KG1 (cell line): Measurements from ENCODE around the gene MEA1.
"Not testable (repeated sequence)": the region's sequence is repeated elsewhere in the genome, so short reads cannot be mapped to it uniquely, and the experiment has no call there.

ENCODE experiments used
- DNase-seq: peaks from one replicate; lab custom pipeline; 2025; lab: John Stamatoyannopoulos, UW

The MEA1 gene

DNA sequence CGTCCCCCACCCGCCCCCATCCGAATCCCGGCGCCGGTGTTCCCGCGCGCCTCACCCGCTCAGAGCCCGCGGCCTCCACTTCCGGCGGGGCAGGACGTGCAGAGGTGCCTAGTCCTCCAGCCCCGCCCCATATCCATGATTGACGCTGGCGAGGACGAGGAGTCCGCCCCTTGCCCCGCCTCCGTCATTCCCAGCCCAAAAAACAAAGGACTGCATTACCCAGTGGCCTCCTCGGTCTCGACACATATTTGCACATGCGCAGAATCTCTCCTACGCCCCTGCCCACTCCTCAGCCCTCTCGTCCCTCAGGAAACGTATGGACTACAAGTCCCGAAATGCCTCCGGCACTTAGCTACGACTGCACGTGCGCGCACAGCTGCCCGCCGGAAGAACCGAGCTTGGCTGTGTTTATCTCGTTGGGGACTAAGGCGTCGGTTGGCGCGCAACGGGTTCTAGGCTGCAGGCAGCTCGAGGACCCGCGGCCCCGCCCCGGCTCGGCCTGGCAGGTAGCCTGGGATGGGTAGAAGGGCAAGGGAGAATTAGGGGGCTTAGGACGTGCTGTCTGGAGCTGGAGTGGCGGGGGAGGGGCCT is at the start of gene MEA1, which contains the start of gene KLHDC3:
MEA1 (minus strand) TSS at position 104 of the 591 bp plus-strand sequence. CDS start 133 bp downstream, outside the sequence.
KLHDC3 (plus strand) TSS at position 407 of the 591 bp plus-strand sequence. CDS start 2,944 bp downstream, outside the sequence.
- DNase-seq, result peak; percentile 95

- DNase-seq, result no peak
These were observed 49.1 kb upstream of the MEA1 start for GRCh38 chr6:43062818-43063217.

DNA sequence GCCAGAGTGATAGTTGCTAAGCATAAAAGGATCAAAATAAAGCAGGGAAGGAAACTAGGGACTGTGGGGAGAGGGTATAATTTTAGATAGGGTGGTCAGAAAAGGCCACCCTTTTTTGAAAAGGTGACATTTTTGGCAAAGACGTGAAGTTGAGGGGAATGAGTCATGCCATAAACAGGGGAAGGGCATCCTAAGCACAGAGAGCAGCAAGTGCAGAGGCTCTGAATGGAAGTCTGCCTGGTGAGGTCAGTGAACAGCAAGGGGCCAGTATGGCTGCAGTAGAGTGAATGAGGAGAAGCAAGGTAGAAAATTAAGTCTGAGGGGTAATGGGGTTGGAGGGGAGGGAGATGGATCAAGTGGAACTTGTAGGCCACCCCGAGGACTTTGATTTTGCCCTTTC is 48.1 kb upstream of the MEA1 start:
- no peak for DNase-seq

DNA sequence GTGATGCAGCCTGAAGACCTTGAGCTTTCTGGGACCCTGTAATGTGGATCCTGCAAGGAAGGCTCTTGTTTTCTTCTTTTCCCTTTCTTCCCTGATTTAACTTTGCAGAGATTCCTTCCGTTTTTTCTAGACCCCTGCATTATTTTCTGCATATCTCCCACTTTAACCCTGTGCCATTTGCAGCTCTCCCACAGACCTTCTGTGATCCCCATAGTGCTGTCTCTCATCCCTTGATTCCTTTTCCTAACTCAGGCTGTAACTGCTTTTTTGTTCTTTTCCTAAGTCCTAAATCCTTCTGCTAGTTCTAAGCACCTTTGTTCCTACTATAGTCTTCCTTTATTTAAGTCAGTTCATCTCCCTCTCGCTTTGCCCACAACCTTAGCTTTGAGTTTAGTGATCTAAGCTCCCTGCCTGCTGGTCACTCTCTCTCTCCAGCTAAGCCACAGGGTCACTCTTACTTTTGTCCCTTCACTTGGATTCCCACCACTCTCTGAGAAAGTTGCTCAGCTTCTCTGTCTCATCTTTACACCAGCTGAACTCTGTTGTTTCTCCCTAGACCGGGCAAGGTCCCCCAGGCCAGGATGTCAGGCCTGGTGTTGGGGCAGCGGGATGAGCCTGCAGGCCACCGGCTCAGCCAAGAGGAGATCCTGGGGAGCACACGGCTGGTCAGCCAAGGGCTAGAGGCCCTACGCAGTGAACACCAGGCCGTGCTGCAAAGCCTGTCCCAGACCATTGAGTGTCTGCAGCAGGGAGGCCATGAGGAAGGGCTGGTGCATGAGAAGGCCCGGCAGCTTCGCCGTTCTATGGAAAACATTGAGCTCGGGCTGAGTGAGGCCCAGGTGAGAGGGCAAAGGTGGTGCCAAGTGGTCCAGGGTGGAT is 47.2 kb upstream of the MEA1 start:
- DNase-seq, result no peak

DNA sequence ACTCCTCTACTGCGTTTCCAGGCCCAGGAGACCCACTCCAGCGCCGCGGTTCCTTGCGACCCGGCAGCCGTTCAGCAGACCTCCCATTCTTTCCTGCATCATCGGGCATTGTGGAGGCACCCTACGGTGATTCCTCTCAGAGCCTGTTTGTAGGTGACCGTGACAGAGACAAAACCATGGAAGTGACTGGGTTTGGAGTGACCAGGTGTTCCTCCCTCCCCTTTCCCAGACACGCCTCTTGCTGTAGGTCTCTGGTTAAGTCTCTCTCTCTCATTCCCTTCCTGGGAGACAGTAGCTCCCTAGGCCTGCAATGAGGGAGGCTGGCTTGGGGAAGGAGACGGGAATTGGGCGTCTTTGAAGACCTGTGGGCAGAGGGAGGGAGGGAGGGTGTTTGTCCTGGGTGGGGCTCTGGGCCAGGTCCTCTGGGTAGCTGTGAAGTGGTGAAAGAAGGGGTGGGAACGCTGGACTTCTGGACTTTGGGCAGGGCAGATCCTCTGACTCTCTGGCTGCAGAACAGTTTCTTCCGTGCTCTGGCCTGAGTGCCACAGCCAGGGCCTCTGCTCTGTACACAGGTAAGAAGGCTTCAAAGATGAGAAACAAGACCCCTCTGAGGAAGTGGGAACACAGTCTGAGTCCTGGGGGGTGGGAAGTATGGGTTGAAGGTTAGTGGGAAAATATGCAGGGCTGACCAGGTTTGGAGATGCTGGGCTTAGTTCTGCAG is 46.4 kb upstream of the MEA1 start:
- DNase-seq, result no peak

DNA sequence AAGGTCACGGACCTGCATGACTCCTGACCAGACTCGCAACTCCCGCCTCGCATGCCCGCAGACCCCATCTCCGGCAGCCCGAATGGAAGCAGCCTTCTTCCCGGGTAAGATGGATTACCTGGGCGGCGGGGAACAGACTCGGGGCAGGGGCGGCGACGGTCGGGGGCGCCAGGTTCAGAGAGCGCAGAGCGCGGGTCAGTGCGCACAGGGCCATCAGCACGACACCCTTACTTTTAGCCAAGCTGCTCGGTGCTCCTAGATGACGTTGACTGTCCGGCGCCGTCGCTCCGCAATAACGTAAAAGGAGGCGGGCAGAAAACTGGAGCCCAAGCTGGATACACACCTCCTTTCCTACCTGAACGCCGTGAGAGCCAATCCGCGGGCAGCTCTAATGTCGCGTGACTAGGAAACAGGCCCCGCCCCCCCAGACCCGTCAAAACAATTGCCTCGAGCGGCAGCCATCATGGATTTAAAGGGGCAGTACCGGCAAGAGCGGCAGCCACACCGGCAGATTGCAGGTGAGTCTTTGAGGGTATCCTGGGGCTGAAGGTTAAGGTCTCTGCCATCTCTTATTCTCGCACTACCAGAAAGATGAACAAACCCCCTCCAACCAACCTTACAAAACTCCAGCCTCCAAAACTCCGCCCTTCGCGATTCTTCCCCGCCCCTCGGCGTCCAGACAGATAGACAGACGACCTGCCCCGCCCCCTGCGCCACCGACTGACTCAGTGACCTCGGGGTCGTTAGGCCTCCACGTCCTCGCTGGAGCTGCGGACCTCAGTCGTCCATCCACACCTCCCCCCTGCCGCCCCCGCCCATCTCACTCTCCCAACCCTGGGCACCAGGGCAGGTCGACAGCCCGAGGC is 45.7 kb upstream of the MEA1 start, which contains the start of the genes KLC4 and MRPL2:
KLC4 (plus strand) TSS at position 464 of the 866 bp plus-strand sequence. CDS start 1,705 bp downstream, outside the sequence.
MRPL2 (minus strand) TSS at position 267 of the 866 bp plus-strand sequence; CDS start at position 214, 53 bp downstream.
- DNase-seq, result peak; percentile 98

- no peak for DNase-seq
These were observed 44.8 kb upstream of the MEA1 start for GRCh38 chr6:43058531-43058930.

DNA sequence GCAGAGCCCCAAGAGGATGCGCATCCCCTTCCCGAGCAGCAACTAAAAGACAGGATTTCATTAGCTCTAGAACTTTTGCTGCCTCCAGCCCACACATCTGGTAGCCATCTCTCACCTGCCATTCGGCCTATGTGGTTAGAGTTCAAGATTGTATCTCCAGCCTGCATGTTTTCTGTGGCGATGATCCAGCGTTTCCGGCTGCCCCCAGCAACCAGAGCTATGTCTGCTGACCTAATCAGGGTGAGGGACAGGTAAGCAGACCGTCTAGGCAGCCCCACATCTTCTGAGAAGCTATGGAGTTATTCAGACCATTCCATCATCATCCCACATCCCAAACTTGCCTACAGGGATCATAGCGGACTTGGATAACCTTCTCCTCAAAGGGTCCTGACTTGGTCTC is 42.2 kb upstream of the MEA1 start:
- DNase-seq, result no peak

DNA sequence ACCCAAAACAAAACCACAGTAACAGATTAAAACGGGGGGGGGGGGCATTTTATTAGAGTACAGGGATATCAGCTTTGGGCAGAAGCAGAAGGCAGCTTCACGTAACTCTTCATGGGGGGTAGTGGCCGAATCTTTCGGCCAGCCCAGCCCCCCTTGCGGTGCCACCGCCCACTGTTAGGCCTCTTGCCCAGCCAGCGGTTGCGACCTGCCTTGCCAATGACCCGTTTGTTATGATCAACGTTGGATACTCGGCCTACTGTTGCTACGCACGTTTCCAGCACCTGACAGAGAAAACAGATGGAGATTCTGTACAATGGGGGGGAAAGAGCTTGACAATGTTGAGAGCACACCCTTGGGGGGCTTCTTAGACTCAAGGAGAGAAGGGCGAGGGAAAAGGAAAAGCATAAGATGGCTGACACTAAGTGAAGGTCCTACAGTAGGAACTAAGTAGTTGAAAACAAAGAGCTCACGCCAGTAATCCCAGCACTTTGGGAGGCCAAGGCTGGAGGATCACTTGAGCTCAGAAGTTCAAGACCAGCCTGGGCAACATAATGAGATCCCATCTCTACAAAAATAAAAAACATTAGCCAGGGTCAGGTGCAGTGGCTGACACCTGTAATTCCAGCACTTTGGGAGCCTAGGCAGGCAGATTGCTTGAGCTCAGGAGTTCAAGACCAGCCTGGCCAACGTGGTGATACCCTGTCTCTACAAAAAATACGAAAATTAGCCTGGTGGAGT is 40.6 kb upstream of the MEA1 start:
- no peak for DNase-seq

GRCh38 chr6:43053545-43054205 is 39.9 kb upstream of the MEA1 start, which contains the start of gene CUL7:
Gene CUL7, minus strand, starts transcription at chr6:43053851. Its CDS starts 1,063 bp downstream, at chr6:43052788.
- peak; percentile 76 for DNase-seq

- DNase-seq, result no peak
These were observed 39.2 kb upstream of the MEA1 start for GRCh38 chr6:43052842-43053544.

GRCh38 chr6:43052225-43052841 is 38.6 kb upstream of the MEA1 start:
- DNase-seq, result no peak

DNA sequence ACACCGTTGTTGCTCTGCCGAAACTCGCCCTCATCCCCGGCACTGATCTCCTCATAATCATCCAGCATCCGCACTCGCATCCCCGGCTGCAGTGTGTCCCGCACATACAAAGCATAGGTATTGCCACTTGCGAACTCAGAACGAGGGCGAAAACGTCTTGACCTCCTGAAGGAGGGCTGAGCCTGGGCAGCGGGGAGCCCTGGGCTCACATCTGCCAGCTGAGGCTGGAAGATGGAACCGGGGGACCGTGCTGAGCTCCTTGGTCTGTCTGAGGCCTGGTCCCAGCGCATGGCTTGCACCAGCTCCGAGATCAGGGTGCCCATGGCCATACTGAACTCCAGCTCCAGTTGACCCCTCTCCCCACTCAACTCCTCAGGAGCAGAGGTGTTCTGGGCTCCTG is 37.2 kb upstream of the MEA1 start:
- DNase-seq, result no peak

- DNase-seq, result no peak
These were observed 34.3 kb upstream of the MEA1 start for GRCh38 chr6:43047998-43048397.

DNA sequence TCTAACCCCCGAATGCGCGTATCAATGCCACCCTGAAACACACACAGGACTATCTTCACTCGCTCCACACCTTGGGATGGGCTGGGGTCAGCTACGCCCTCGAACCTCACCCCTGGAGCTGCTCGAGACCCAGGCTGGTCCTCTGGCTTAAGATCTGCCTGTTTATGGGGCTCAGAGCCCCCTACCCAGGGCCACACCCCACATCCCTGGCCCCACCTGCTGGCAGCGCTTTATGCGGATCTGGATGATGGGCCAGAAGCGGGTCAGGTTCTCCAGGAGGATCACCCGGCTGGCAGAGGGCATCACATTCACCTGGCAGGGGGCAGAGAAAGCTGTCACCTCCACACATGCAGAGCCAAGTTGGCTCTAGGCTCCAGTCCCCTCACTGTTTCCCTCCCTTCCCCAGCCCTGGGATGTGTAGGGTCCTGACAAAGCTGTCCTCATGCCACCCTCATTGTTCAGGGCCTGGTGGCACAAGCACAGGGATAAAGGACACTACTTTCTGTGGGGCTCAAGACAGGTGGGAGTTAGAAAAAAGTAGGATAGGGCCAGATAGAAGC is 31.7 kb upstream of the MEA1 start:
- DNase-seq, result no peak

DNA sequence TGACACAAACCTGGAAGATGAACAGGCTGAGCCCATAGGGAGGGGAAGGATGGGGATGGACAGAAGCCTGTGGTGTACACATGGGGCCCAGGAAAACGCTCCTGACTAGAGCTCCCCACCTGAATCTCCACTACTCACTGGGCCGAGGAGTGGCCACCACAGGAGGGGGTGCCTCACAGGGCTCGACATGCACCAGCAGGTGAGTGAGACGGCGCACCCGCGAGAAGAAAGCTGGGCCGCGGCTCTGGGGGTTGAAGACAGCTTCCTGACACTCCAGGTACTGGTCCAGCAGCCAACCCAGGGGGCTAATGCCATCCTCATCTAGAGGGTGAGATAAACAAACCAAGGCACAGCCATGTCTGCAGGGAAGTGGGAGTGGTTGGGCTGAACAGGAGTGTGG is 29.6 kb upstream of the MEA1 start:
- no peak for DNase-seq

DNA sequence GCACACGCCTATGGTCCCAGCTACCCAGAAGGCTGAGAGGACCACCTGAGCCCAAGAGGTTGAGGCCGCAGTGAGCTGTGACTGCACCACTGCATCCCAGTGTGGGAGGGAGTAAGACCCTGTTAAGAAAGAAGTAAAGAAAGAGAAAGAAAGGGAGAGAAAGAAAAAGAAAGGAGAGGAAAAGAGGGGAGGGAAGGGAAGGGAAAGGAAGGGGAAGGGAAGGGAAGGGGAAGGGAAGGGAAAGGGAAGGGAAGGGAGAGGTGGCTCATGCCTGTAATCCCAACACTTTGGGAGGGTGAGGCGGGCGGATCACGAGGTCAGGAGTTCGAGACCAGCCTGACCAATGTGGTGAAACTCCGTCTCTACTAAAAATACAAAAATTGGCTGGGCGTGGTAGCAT is 27.7 kb upstream of the MEA1 start:
- DNase-seq, result not testable (repeated sequence)

GRCh38 chr6:43040542-43041257 is 27.0 kb upstream of the MEA1 start:
- DNase-seq, result no peak
